PFSK-1 (cell line): Measurements from ENCODE around the gene PLB1.

Experiments used
- POLR2AphosphoS5 ChIP-seq: IDR thresholded peaks from 2 replicates; pipeline ENCODE4 v1.6.1; 2012; ENCODE audit warnings: low read depth, mild to moderate bottlenecking, control low read depth, low read length, moderate library complexity
- REST ChIP-seq, 2 experiments: IDR thresholded peaks; 2 replicates each; pipeline versions ENCODE4 v1.6.1 to v1.8.0; 2011 to 2012; ENCODE audit warnings: low read depth in 2 of 2, low read length in 2 of 2, control low read depth in 1 of 2, inconsistent platforms in 1 of 2, mild to moderate bottlenecking in 1 of 2, moderate library complexity in 1 of 2; ENCODE audit not compliant: insufficient read depth in 1 of 2
- TAF1 ChIP-seq: IDR thresholded peaks from 2 replicates; pipeline ENCODE4 v1.6.1; 2012; ENCODE audit warnings: low read length, control low read depth, borderline replicate concordance; ENCODE audit not compliant: insufficient read depth

- TF ChIP-seq TAF1, result no peak
- TF ChIP-seq POLR2AphosphoS5, result no peak
- no peak for TF ChIP-seq REST (IDR thresholded peaks at IDR 0.05; ENCODE audit: insufficient read depth in 1 of 2, low read depth in 2 of 2, low read length in 2 of 2)
These were observed 34.9 kb downstream of the PLB1 start for GRCh38 chr2:28530782-28531181.
